ENCODE data around the gene MCF2L2. TPM values are rescaled to one million over a fixed set of nuclear protein-coding genes. Genes with fewer than 3 reads are reported as not detected.

MCF2L2 gene
- polyA plus RNA-seq, 1 donor from 2014 or later = 9.3 TPM

DNA sequence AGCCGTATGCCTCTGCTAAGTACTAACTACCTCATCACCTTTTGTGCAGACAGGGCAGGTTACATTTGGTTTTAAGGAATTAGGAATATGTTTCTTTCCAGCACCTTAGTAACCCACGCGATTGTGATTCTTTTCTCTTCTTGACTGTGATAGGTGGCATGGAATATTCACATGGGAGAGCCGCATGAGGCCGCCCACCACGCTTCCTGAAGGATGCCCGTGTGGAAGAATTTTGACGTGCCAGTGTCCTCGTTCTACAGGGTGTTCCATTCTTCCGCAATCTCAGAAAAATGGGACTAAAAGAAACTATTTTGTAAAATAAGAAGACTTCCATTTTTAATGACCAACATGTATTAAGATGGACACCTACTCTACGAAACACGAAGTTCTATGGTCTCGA, 159.1 kb downstream of the MCF2L2 start:
- Histone ChIP-seq H3K36me3 (ENCODE audit: insufficient read depth, low read length) (peaks cover 12% of the 10 kb centered on the region), H3K4me2 (ENCODE audit: low read length) (no peak overlapping the region), H3K9ac (ENCODE audit: low read length) (no peak overlapping the region), H3K4me3 (ENCODE audit: low read length) (no peak overlapping the region), H3K9me3 (ENCODE audit: low read length) (no peaks in the 10 kb centered on the region), H3K9me2 (ENCODE audit: insufficient read depth, low read length) (no peaks in the 10 kb centered on the region), H3K79me2 (replicated peaks; ENCODE audit: insufficient read depth, low read length) (no peaks in the 10 kb centered on the region), H4K20me1 (ENCODE audit: insufficient read depth) (no peaks in the 10 kb centered on the region), H3K27ac (ENCODE audit: low read length) (no peak overlapping the region), H2AFZ (ENCODE audit: low read depth, low read length) (no peak overlapping the region), H3F3A (ENCODE audit: insufficient read depth, low read length, poor library complexity, severe bottlenecking) (no peaks in the 10 kb centered on the region), H3K27me3 (ENCODE audit: insufficient read depth, low read depth, low read length) (no peaks in the 10 kb centered on the region)
- TF ChIP-seq SMC3 (conservative IDR thresholded peaks at IDR 0.05; ENCODE audit: poor library complexity) (no peak), MXI1 (conservative IDR thresholded peaks at IDR 0.05; ENCODE audit: poor library complexity, severe bottlenecking) (no peak), POLR2AphosphoS5 (IDR thresholded peaks at IDR 0.05) (no peak), EZH2 (IDR thresholded peaks at IDR 0.05; ENCODE audit: borderline replicate concordance, insufficient read depth, low read length, poor library complexity, severe bottlenecking) (no peak), EP300 (conservative IDR thresholded peaks at IDR 0.05; ENCODE audit: poor library complexity, severe bottlenecking) (no peak), TAF1 (IDR thresholded peaks at IDR 0.05; ENCODE audit: low read depth) (no peak)
- TF ChIP-seq, protein P1, sequence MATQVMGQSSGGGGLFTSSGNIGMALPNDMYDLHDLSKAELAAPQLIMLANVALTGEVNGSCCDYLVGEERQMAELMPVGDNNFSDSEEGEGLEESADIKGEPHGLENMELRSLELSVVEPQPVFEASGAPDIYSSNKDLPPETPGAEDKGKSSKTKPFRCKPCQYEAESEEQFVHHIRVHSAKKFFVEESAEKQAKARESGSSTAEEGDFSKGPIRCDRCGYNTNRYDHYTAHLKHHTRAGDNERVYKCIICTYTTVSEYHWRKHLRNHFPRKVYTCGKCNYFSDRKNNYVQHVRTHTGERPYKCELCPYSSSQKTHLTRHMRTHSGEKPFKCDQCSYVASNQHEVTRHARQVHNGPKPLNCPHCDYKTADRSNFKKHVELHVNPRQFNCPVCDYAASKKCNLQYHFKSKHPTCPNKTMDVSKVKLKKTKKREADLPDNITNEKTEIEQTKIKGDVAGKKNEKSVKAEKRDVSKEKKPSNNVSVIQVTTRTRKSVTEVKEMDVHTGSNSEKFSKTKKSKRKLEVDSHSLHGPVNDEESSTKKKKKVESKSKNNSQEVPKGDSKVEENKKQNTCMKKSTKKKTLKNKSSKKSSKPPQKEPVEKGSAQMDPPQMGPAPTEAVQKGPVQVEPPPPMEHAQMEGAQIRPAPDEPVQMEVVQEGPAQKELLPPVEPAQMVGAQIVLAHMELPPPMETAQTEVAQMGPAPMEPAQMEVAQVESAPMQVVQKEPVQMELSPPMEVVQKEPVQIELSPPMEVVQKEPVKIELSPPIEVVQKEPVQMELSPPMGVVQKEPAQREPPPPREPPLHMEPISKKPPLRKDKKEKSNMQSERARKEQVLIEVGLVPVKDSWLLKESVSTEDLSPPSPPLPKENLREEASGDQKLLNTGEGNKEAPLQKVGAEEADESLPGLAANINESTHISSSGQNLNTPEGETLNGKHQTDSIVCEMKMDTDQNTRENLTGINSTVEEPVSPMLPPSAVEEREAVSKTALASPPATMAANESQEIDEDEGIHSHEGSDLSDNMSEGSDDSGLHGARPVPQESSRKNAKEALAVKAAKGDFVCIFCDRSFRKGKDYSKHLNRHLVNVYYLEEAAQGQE (IDR thresholded peaks at IDR 0.05; ENCODE audit: borderline replicate concordance) = no peak
- TF ChIP-seq, protein P2, sequence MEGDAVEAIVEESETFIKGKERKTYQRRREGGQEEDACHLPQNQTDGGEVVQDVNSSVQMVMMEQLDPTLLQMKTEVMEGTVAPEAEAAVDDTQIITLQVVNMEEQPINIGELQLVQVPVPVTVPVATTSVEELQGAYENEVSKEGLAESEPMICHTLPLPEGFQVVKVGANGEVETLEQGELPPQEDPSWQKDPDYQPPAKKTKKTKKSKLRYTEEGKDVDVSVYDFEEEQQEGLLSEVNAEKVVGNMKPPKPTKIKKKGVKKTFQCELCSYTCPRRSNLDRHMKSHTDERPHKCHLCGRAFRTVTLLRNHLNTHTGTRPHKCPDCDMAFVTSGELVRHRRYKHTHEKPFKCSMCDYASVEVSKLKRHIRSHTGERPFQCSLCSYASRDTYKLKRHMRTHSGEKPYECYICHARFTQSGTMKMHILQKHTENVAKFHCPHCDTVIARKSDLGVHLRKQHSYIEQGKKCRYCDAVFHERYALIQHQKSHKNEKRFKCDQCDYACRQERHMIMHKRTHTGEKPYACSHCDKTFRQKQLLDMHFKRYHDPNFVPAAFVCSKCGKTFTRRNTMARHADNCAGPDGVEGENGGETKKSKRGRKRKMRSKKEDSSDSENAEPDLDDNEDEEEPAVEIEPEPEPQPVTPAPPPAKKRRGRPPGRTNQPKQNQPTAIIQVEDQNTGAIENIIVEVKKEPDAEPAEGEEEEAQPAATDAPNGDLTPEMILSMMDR (IDR thresholded peaks at IDR 0.05; ENCODE audit: poor library complexity, severe bottlenecking) = no peak

DNA sequence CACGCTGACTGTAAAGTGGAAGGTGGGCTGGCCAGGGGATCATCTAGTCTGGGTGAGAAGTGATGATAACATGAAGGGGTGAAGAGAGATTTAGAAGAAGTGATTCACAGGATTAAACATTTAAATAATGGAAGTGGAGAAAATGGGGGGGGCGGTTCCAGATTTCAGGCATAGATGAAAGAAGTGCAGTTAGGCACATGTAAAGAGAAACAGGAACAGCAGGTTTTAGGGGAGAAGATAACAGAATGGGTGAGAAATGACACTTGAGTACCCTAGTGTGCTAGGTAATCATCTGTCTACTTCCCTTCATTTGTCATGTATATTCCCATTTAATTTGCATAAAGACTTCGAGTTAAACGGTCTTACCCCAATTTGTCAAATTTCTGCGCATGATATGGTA, 160.1 kb downstream of the MCF2L2 start:
- Histone ChIP-seq H3K4me2 (ENCODE audit: low read length) (no peak overlapping the region), H2AFZ (ENCODE audit: low read depth, low read length) (no peak overlapping the region), H3K27ac (ENCODE audit: low read length) (no peak overlapping the region)

More for the DNA sequence above, 160.1 kb downstream of the MCF2L2 start:
- Histone ChIP-seq H3K4me3 (ENCODE audit: low read length) (no peak overlapping the region), H3K9me3 (ENCODE audit: low read length) (no peaks in the 10 kb centered on the region), H3F3A (ENCODE audit: insufficient read depth, low read length, poor library complexity, severe bottlenecking) (no peaks in the 10 kb centered on the region), H3K9me2 (ENCODE audit: insufficient read depth, low read length) (no peaks in the 10 kb centered on the region), H3K27me3 (ENCODE audit: insufficient read depth, low read depth, low read length) (no peaks in the 10 kb centered on the region), H4K20me1 (ENCODE audit: insufficient read depth) (no peaks in the 10 kb centered on the region), H3K79me2 (replicated peaks; ENCODE audit: insufficient read depth, low read length) (peaks cover 4% of the 10 kb centered on the region), H3K9ac (ENCODE audit: low read length) (no peak overlapping the region), H3K36me3 (ENCODE audit: insufficient read depth, low read length) (peaks cover 12% of the 10 kb centered on the region)
- TF ChIP-seq POLR2AphosphoS5 (IDR thresholded peaks at IDR 0.05) (no peak), RAD21 (conservative IDR thresholded peaks at IDR 0.05) (no peak), TAF1 (IDR thresholded peaks at IDR 0.05; ENCODE audit: low read depth) (no peak), SMC3 (conservative IDR thresholded peaks at IDR 0.05; ENCODE audit: poor library complexity) (no peak), EZH2 (IDR thresholded peaks at IDR 0.05; ENCODE audit: borderline replicate concordance, insufficient read depth, low read length, poor library complexity, severe bottlenecking) (no peak), MXI1 (conservative IDR thresholded peaks at IDR 0.05; ENCODE audit: poor library complexity, severe bottlenecking) (no peak), EP300 (conservative IDR thresholded peaks at IDR 0.05; ENCODE audit: poor library complexity, severe bottlenecking) (no peak)
- TF ChIP-seq, protein P2 (IDR thresholded peaks at IDR 0.05; ENCODE audit: poor library complexity, severe bottlenecking) = no peak
- TF ChIP-seq, protein P1 (IDR thresholded peaks at IDR 0.05; ENCODE audit: borderline replicate concordance) = no peak
